OCI-LY1 (cell line): ENCODE data around the gene TGFBR2.

Source experiments
- H2AFZ ChIP-seq: fragments of 200-600 bp; sonication (generic), shearing (Covaris generic); 2 replicates; pipeline ENCODE4 v1.6.0; 2014; ENCODE audit warnings: antibody characterized with exemption, mild to moderate bottlenecking, low read length
- H3F3A ChIP-seq: fragments of 200-600 bp; sonication (generic), shearing (Covaris generic); 2 replicates; pipeline ENCODE4 v1.6.0; 2014; ENCODE audit warnings: mild to moderate bottlenecking, antibody characterized with exemption, low read length, moderate library complexity; ENCODE audit not compliant: insufficient read depth
- H3K27ac ChIP-seq: fragments of 200-600 bp; sonication (generic); 2 replicates; pipeline ENCODE4 v1.5.1; 2014; ENCODE audit warnings: low read length, mixed run types, mild to moderate bottlenecking, low read depth; ENCODE audit not compliant: poor library complexity, severe bottlenecking
- H3K27me3 ChIP-seq: fragments of 200-600 bp; sonication (generic); 2 replicates; pipeline ENCODE4 v1.6.0; 2014; ENCODE audit warnings: antibody characterized with exemption, mild to moderate bottlenecking, low read length, moderate library complexity; ENCODE audit not compliant: insufficient read depth
- H3K36me3 ChIP-seq: fragments of 200-600 bp; sonication (generic); 2 replicates; pipeline ENCODE4 v1.6.1; 2014; ENCODE audit warnings: mild to moderate bottlenecking, antibody characterized with exemption, low read length, moderate library complexity, mixed read lengths; ENCODE audit not compliant: insufficient read depth
- H3K4me1 ChIP-seq: fragments of 200-600 bp; sonication (generic); 2 replicates; pipeline ENCODE4 v1.5.1; 2014; ENCODE audit warnings: mild to moderate bottlenecking, low read length, moderate library complexity; ENCODE audit not compliant: insufficient read depth, severe bottlenecking
- H3K4me2 ChIP-seq: fragments of 200-600 bp; sonication (generic), shearing (Covaris generic); 2 replicates; pipeline ENCODE4 v1.6.1; 2014; ENCODE audit warnings: low read length
- H3K4me3 ChIP-seq: fragments of 200-600 bp; sonication (generic); 2 replicates; pipeline ENCODE4 v1.5.1; 2014; ENCODE audit warnings: low read length, low read depth, mild to moderate bottlenecking, mixed read lengths; ENCODE audit not compliant: poor library complexity, severe bottlenecking
- H3K79me2 ChIP-seq: fragments of 200-600 bp; shearing (Covaris generic); 2 replicates; pipeline ENCODE4 v1.6.1; 2016; ENCODE audit warnings: mixed run types, low read length, mixed read lengths; ENCODE audit not compliant: insufficient read depth
- H3K9ac ChIP-seq: fragments of 200-600 bp; sonication (generic), shearing (Covaris generic); 2 replicates; pipeline ENCODE4 v1.6.1; 2014; ENCODE audit warnings: mild to moderate bottlenecking, low read length, mixed read lengths
- H3K9me2 ChIP-seq: fragments of 200-600 bp; sonication (generic), shearing (Covaris generic); 2 replicates; pipeline ENCODE4 v1.6.1; 2014; ENCODE audit warnings: low read depth, mild to moderate bottlenecking, low read length, mixed read lengths
- H3K9me3 ChIP-seq: fragments of 200-600 bp; shearing (Covaris generic); 2 replicates; pipeline ENCODE4 v1.6.1; 2014; ENCODE audit warnings: low read length, mixed read lengths
- H4K20me1 ChIP-seq: fragments of 200-600 bp; sonication (generic), shearing (Covaris generic); 2 replicates; pipeline ENCODE4 v1.6.0; 2016; ENCODE audit warnings: mild to moderate bottlenecking, low read length; ENCODE audit not compliant: insufficient read depth
- EZH2 ChIP-seq: fragments of 200-600 bp; sonication (generic), shearing (Covaris generic); IDR thresholded peaks from 2 replicates; pipeline ENCODE4 v1.8.0; 2017; ENCODE audit warnings: borderline replicate concordance, mixed run types, mild to moderate bottlenecking, antibody characterized with exemption, low read length, moderate library complexity, mixed read lengths
- TF ChIP-seq, protein P1 (sequence below): fragments of 200-600 bp; sonication (generic), shearing (Covaris generic); IDR thresholded peaks from 2 replicates; pipeline ENCODE4 v1.5.1; 2017; ENCODE audit warnings: mild to moderate bottlenecking, antibody characterized with exemption, low read length, moderate library complexity, mixed read lengths

The TGFBR2 gene

DNA sequence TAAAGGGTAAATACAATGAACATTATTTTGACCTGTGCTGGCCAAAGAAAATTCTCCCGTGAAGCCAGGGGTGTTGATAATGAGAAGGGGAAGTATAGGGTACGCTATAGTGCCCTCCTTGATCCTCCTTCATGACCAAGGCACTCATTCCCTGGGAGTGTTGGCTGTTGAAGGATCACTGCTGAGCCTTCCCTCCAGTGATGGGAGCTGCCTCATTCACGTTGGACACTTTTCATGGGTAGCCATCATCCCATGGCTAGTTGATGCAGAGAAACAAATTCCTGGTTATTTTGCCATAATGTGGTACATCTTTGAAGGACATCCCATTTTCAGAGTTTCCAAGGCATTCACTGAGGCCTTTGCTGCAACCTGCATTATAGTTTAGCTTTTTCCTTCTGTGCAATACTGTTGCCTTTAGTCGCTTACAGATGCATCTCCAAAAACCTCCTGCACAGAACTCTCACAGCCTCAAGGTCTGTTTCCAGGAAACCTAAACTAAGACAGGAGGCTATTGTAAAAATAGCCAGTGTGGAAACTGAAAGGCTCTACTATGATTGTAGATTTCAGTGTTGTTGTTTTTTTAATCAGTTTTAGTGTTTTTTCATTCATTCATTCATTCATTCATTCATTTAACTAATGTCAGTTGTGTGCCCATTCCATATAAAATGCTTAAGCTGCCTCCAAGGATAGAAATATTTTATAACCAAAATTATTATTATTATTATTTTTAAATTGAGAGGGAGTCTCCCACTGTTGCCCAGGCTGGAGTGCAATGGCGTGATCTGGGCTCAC, 40.8 kb downstream of the TGFBR2 start:
- H3K9me2 ChIP-seq = no peaks in the 10 kb centered on the region
- H3K4me3 ChIP-seq = no peak overlapping the region
- no peaks in the 10 kb centered on the region for H4K20me1 ChIP-seq
- H3F3A ChIP-seq = peaks cover 4% of the 10 kb centered on the region
- H3K79me2 ChIP-seq = peaks cover 3% of the 10 kb centered on the region; the same call in 1 of the 2 replicates
- H3K36me3 ChIP-seq = peaks cover 52% of the 10 kb centered on the region
- H3K4me1 ChIP-seq = peaks cover 82% of the 10 kb centered on the region
- H3K9me3 ChIP-seq = no peaks in the 10 kb centered on the region
- no peak overlapping the region for H3K4me2 ChIP-seq
- H3K9ac ChIP-seq = no peak overlapping the region
- no peaks in the 10 kb centered on the region for H3K27me3 ChIP-seq
- TF ChIP-seq, protein P1, sequence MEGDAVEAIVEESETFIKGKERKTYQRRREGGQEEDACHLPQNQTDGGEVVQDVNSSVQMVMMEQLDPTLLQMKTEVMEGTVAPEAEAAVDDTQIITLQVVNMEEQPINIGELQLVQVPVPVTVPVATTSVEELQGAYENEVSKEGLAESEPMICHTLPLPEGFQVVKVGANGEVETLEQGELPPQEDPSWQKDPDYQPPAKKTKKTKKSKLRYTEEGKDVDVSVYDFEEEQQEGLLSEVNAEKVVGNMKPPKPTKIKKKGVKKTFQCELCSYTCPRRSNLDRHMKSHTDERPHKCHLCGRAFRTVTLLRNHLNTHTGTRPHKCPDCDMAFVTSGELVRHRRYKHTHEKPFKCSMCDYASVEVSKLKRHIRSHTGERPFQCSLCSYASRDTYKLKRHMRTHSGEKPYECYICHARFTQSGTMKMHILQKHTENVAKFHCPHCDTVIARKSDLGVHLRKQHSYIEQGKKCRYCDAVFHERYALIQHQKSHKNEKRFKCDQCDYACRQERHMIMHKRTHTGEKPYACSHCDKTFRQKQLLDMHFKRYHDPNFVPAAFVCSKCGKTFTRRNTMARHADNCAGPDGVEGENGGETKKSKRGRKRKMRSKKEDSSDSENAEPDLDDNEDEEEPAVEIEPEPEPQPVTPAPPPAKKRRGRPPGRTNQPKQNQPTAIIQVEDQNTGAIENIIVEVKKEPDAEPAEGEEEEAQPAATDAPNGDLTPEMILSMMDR = no peak
- no peak for TF ChIP-seq EZH2
- peak overlapping the region; percentile 94 for H3K27ac ChIP-seq
- H2AFZ ChIP-seq = no peak overlapping the region

DNA sequence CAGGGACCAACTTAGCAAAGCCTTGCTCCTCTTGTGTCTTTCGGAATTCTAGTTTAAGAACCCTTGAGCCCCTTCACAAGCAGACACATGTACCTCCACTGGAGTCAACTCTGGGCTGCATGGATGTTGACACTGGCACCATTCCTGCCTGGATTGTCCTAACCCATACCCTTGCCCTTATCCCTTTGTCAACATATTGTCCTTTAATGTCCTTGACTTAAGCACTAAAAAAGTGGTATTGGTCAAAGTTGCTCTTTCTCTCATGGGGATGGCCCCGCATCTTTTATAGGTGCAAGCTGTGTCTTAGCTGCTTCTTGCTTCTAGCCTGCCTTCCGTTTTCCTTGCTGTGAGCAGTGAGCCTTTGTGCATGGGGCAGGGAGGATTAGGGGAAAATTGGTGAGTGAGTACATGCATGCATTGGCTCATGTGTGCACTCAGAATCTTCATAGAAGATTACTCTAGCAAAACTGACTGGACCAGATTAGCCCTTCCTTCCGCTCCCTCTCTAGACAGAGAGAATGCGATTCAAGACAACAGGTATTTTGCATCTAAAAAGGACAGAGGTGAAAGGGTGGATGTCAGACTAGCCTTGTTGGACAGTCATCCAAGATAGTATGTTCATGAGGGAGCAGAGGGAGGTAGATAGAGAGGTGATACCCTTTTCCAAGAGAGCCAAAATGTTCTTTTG, 42.4 kb downstream of the TGFBR2 start:
- H3K9me3 ChIP-seq = no peaks in the 10 kb centered on the region
- H3F3A ChIP-seq = peaks cover 4% of the 10 kb centered on the region
- no peaks in the 10 kb centered on the region for H3K79me2 ChIP-seq
- H3K36me3 ChIP-seq = peaks cover 67% of the 10 kb centered on the region
- peak overlapping the region; percentile 7 for H3K4me3 ChIP-seq
- H3K27me3 ChIP-seq = no peaks in the 10 kb centered on the region
- no peaks in the 10 kb centered on the region for H4K20me1 ChIP-seq
- no peak overlapping the region; the same call in 1 of the 2 replicates for H3K9ac ChIP-seq
- TF ChIP-seq, protein P1 = no peak
- no peak for TF ChIP-seq EZH2
- H2AFZ ChIP-seq = no peak overlapping the region
- H3K4me1 ChIP-seq = peaks cover 65% of the 10 kb centered on the region
- H3K9me2 ChIP-seq = no peaks in the 10 kb centered on the region
- H3K27ac ChIP-seq = peak overlapping the region; percentile 94
- H3K4me2 ChIP-seq = peak overlapping the region; percentile 51

DNA sequence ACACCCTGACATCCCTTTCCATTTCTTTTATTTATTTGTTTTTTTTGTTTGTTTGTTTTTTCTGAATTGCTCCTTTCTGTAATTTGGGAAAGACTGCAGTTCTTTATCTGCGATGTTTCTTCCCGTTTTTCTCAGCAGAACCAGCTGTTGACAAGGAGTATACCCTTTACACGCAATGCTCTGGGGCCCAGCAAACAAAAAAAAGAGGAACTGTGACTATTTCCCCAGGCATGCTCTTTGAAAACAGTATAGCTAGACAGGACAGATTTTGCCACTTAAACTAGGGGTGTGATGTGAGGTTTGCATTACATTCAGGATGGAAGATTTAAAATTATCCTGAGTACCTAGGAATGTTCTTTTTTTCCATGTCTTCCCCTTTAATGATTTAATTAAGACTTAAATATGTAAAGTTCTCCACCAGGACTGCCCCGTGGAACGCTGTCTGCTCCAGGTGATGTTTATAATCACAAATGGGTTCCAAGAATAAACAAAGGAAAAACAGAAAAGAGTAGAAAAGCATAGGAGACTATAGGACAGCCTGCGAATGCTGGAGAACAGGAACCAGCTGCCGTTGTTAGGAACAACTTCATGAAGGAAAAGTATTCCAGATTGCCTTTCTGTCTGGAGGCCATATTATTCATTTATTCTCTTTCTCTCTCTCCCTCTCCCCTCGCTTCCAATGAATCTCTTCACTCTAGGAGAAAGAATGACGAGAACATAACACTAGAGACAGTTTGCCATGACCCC, 43.3 kb downstream of the TGFBR2 start:
- Histone ChIP-seq H3K4me3 (peak overlapping the region; percentile 4), H3K4me2 (peak overlapping the region; percentile 51), H3K79me2 (no peaks in the 10 kb centered on the region), H3K36me3 (peaks cover 75% of the 10 kb centered on the region), H3K9me2 (no peaks in the 10 kb centered on the region), H3F3A (peaks cover 4% of the 10 kb centered on the region; the same call in 1 of the 2 replicates), H2AFZ (no peak overlapping the region), H3K9me3 (no peaks in the 10 kb centered on the region), H3K9ac (peak overlapping the region; percentile 11; the same call in 1 of the 2 replicates), H3K27me3 (no peaks in the 10 kb centered on the region), H4K20me1 (no peaks in the 10 kb centered on the region), H3K27ac (peak overlapping the region; percentile 94), H3K4me1 (peaks cover 61% of the 10 kb centered on the region)
- TF ChIP-seq, protein P1 = no peak
- TF ChIP-seq EZH2 = no peak
